Kidney epithelial cell (primary cell): ENCODE results near the gene DNAJC18. TPM values are rescaled to one million over a fixed set of nuclear protein-coding genes. Genes with fewer than 3 reads are reported as not detected.

ENCODE experiments used
- DNase-seq: peaks from one replicate; pipeline ENCODE4 v3.0.0-alpha.2; 2010; ENCODE audit warnings: low read depth
- H3K27me3 ChIP-seq: 2 replicates; pipeline ENCODE4 v1.6.0; 2011; ENCODE audit warnings: low read length; ENCODE audit not compliant: control insufficient read depth, insufficient read depth
- H3K36me3 ChIP-seq: 2 replicates; pipeline ENCODE4 v1.5.1; 2011; ENCODE audit warnings: low read length; ENCODE audit not compliant: control insufficient read depth, insufficient read depth
- H3K4me3 ChIP-seq: 2 replicates; pipeline ENCODE4 v1.5.1; 2011; ENCODE audit warnings: low read depth, mild to moderate bottlenecking, control low read depth, low read length
- total RNA-seq: library from RNA; depleted of rRNA; stranded (reverse); fragments of >200 nt; gene quantifications from 2 replicates; pipeline ENCODE4 v1.2.3, GENCODE V29; 2015
- TF ChIP-seq, protein P1 (sequence below): IDR thresholded peaks from 2 replicates; pipeline ENCODE4 v1.5.1; 2011; ENCODE audit warnings: mild to moderate bottlenecking, moderate library complexity, low read length, control low read depth, inconsistent platforms; ENCODE audit not compliant: insufficient read depth, poor library complexity, severe bottlenecking

DNAJC18 gene
- total RNA-seq, 1 donor from 2014 or later = 14.2 TPM

GRCh38 chr5:139381837-139382761, 57.2 kb downstream of the DNAJC18 start:
- no peaks in the 10 kb centered on the region for H3K36me3 ChIP-seq
- TF ChIP-seq, protein P1, sequence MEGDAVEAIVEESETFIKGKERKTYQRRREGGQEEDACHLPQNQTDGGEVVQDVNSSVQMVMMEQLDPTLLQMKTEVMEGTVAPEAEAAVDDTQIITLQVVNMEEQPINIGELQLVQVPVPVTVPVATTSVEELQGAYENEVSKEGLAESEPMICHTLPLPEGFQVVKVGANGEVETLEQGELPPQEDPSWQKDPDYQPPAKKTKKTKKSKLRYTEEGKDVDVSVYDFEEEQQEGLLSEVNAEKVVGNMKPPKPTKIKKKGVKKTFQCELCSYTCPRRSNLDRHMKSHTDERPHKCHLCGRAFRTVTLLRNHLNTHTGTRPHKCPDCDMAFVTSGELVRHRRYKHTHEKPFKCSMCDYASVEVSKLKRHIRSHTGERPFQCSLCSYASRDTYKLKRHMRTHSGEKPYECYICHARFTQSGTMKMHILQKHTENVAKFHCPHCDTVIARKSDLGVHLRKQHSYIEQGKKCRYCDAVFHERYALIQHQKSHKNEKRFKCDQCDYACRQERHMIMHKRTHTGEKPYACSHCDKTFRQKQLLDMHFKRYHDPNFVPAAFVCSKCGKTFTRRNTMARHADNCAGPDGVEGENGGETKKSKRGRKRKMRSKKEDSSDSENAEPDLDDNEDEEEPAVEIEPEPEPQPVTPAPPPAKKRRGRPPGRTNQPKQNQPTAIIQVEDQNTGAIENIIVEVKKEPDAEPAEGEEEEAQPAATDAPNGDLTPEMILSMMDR = no peak
- no peak overlapping the region for H3K4me3 ChIP-seq
- DNase-seq = no peak
- no peaks in the 10 kb centered on the region for H3K27me3 ChIP-seq

- DNase-seq = no peak
- H3K4me3 ChIP-seq = no peak overlapping the region
- no peaks in the 10 kb centered on the region for H3K36me3 ChIP-seq
- H3K27me3 ChIP-seq = no peaks in the 10 kb centered on the region
- TF ChIP-seq, protein P1 = no peak
These were observed 59.5 kb downstream of the DNAJC18 start for GRCh38 chr5:139379626-139380449.

DNA sequence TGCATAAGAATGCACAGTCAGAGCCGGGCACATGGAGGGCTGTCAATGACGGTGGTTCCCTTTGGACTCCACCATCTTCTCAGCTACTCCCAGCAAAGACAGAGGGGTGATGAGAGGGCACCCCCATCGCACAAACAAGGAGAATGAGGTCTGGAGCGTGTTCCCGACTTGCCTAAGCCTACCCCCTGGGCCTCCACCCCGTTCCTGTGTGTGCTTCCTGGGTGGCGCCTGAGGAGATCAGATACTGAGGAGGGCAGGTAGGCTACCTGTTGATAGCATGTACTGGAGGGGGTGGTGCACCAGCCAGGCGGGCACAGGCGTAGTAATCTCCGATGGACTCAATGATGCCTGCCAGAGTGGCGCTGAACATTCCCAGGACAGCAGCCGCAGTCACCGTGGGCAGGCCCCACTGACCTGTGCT, 60.4 kb downstream of the DNAJC18 start:
- H3K4me3 ChIP-seq = no peak overlapping the region
- H3K27me3 ChIP-seq = no peaks in the 10 kb centered on the region
- TF ChIP-seq, protein P1 = no peak
- no peak for DNase-seq
- no peaks in the 10 kb centered on the region for H3K36me3 ChIP-seq

DNA sequence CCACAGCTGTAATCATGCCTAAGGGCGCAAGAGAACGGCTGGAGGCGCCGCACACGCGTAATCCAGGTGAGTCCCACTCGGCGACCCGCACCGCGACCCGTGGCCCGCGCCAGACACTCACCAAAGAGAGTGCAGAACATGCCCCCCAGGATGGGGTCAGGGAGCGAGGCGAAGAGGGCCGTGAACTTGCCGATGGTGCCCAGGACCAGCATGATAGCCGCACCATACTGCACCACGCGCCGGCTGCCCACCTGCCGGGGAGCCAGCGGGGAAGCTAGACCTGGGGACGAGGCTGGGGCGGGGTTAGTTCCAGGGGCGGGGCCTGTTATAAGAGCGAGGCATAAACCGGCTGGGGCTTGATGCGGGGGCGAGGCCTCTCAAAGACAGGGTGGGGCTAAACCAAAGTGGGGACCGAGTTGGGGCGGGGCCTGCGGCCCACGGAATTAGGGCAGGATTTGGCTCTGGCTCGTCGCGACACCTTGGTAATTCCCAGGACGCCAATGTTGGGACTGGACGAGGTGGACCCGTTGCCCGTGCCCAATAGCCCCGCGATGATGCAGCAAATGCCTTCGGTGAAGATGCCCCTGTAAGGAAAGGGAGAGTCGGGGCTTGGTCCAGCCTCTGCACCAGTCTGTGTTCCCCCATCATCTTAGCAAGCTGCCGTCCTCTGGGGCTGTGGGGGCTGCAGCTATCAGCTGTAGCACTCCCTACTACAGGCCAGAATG, 61.1 kb downstream of the DNAJC18 start:
- Histone ChIP-seq H3K36me3 (no peaks in the 10 kb centered on the region), H3K4me3 (no peak overlapping the region), H3K27me3 (no peaks in the 10 kb centered on the region)
- DNase-seq = no peak
- TF ChIP-seq, protein P1 = no peak

- no peak for DNase-seq
- no peaks in the 10 kb centered on the region for H3K27me3 ChIP-seq
- H3K4me3 ChIP-seq = no peak overlapping the region
- H3K36me3 ChIP-seq = no peaks in the 10 kb centered on the region
- TF ChIP-seq, protein P1 = no peak
These were observed 62.1 kb downstream of the DNAJC18 start for GRCh38 chr5:139377226-139377625.
